ENCODE measurements around the gene C1orf232.

C1orf232 gene

GRCh38 chr1:26169198-26169554 is 413 bp upstream of the C1orf232 start:
- DNase-seq (ENCODE audit: insufficient read length, low spot score) (no peak), FAIRE-seq (no peak)
- no peak for TF ChIP-seq POLR2A (IDR thresholded peaks at IDR 0.05; ENCODE audit: low read depth, low read length)
- no peak for TF ChIP-seq PAX5 (IDR thresholded peaks at IDR 0.05; ENCODE audit: insufficient read depth, low read length, severe bottlenecking)
- no peak for TF ChIP-seq SPI1 (IDR thresholded peaks at IDR 0.05; ENCODE audit: low read depth, low read length)
- no peak for TF ChIP-seq POLR2AphosphoS5 (IDR thresholded peaks at IDR 0.05; ENCODE audit: low read depth, low read length)
- TF ChIP-seq TAF1 (IDR thresholded peaks at IDR 0.05; ENCODE audit: low read depth, low read length): no peak
- TF ChIP-seq POU2F2 (IDR thresholded peaks at IDR 0.05; ENCODE audit: low read depth, low read length): no peak

DNA sequence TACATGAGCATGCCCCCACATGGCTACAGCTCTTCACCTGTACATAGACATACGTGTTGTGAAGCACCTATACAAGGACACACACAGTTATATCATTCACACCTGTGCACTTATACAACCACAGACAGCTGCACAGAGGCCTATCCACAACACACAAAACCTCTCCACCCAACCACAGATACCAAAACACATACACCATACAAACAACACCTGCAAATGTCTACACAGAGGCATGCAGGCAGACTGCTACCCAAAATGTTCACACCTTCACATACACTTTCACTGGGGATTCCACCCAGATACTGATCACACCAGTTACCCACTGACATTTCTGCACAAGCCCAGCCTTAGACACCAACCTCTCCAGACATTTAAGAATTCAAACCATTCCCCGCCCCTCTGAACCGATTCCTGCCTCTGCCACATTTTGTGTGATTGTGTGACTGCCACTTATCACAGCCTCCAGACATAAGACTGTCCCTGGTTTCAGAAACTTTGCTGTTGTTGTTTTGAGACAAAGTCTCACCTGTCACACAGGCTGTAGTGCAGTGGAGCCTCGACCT is 2.0 kb downstream of the C1orf232 start:
- no peak for TF ChIP-seq POU2F2 (IDR thresholded peaks at IDR 0.05; ENCODE audit: low read depth, low read length)
- no peak for TF ChIP-seq SPI1 (IDR thresholded peaks at IDR 0.05; ENCODE audit: low read depth, low read length)
- no peak for TF ChIP-seq TAF1 (IDR thresholded peaks at IDR 0.05; ENCODE audit: low read depth, low read length)
- TF ChIP-seq POLR2AphosphoS5 (IDR thresholded peaks at IDR 0.05; ENCODE audit: low read depth, low read length): no peak
- no peak for TF ChIP-seq PAX5 (IDR thresholded peaks at IDR 0.05; ENCODE audit: insufficient read depth, low read length, severe bottlenecking)
- no peak for TF ChIP-seq POLR2A (IDR thresholded peaks at IDR 0.05; ENCODE audit: low read depth, low read length)
- FAIRE-seq (peak; percentile 20), DNase-seq (ENCODE audit: insufficient read length, low spot score) (no peak)

GRCh38 chr1:26164861-26165842 is 3.6 kb downstream of the C1orf232 start:
- FAIRE-seq (no peak), DNase-seq (ENCODE audit: insufficient read length, low spot score) (no peak)
- TF ChIP-seq POU2F2 (IDR thresholded peaks at IDR 0.05; ENCODE audit: low read depth, low read length) (no peak), TAF1 (IDR thresholded peaks at IDR 0.05; ENCODE audit: low read depth, low read length) (no peak), SPI1 (IDR thresholded peaks at IDR 0.05; ENCODE audit: low read depth, low read length) (no peak), PAX5 (IDR thresholded peaks at IDR 0.05; ENCODE audit: insufficient read depth, low read length, severe bottlenecking) (no peak), POLR2A (IDR thresholded peaks at IDR 0.05; ENCODE audit: low read depth, low read length) (no peak), POLR2AphosphoS5 (IDR thresholded peaks at IDR 0.05; ENCODE audit: low read depth, low read length) (no peak)

GRCh38 chr1:26164036-26164860 is 4.5 kb downstream of the C1orf232 start:
- peak; percentile 9 for FAIRE-seq
- no peak for TF ChIP-seq TAF1 (IDR thresholded peaks at IDR 0.05; ENCODE audit: low read depth, low read length)
- no peak for TF ChIP-seq POU2F2 (IDR thresholded peaks at IDR 0.05; ENCODE audit: low read depth, low read length)
- no peak for TF ChIP-seq PAX5 (IDR thresholded peaks at IDR 0.05; ENCODE audit: insufficient read depth, low read length, severe bottlenecking)
- no peak for TF ChIP-seq POLR2AphosphoS5 (IDR thresholded peaks at IDR 0.05; ENCODE audit: low read depth, low read length)
- no peak for TF ChIP-seq SPI1 (IDR thresholded peaks at IDR 0.05; ENCODE audit: low read depth, low read length)
- DNase-seq (ENCODE audit: insufficient read length, low spot score): peak; percentile 71

DNA sequence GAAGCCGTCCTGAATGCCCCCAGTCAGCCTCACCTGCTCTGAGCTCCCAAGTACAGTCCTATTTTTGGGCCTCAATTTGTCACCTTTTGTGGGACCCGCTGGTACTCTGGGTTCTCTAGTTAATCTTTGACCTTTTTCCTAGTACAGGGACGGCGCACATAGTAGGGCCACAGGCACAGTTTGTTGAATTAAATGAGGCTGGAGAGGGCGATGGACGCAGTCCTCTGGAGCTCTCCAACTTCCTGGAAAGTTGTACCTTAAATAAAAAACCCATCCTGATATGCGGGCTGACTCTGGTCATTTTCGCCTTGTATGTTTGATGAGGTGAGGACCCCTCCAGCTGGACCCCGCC is 5.1 kb downstream of the C1orf232 start:
- TF ChIP-seq POLR2AphosphoS5 (IDR thresholded peaks at IDR 0.05; ENCODE audit: low read depth, low read length) (no peak), POLR2A (IDR thresholded peaks at IDR 0.05; ENCODE audit: low read depth, low read length) (no peak), TAF1 (IDR thresholded peaks at IDR 0.05; ENCODE audit: low read depth, low read length) (no peak), SPI1 (IDR thresholded peaks at IDR 0.05; ENCODE audit: low read depth, low read length) (no peak), POU2F2 (IDR thresholded peaks at IDR 0.05; ENCODE audit: low read depth, low read length) (no peak), PAX5 (IDR thresholded peaks at IDR 0.05; ENCODE audit: insufficient read depth, low read length, severe bottlenecking) (no peak)
- FAIRE-seq (no peak), DNase-seq (ENCODE audit: insufficient read length, low spot score) (no peak)

DNA sequence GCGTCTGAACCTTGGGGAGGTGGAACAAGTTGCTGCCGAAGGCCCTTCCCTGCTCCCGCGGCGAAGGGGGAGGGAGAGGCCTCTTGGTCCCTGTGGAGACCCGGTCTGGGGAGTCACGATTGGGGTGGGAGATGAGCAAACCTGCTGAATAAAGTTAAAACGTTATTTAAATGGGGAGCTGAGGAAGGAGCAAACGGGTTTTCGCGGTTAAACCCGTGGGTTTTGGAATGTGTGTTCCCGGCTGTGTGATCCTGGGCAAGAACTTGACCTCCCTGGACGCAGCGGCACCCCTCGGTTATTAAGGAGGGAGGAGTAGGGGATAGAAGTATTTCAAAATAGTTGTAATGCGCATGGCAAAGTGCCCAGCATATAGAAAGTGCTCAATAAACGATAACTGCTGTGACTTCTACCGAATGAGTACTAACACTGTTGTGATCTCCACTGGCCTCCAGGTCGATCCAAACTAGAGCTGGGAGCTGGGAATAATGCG is 6.5 kb downstream of the C1orf232 start:
- TF ChIP-seq POLR2A (IDR thresholded peaks at IDR 0.05; ENCODE audit: low read depth, low read length): no peak
- TF ChIP-seq SPI1 (IDR thresholded peaks at IDR 0.05; ENCODE audit: low read depth, low read length): no peak
- TF ChIP-seq PAX5 (IDR thresholded peaks at IDR 0.05; ENCODE audit: insufficient read depth, low read length, severe bottlenecking): no peak
- TF ChIP-seq POU2F2 (IDR thresholded peaks at IDR 0.05; ENCODE audit: low read depth, low read length): no peak
- no peak for TF ChIP-seq POLR2AphosphoS5 (IDR thresholded peaks at IDR 0.05; ENCODE audit: low read depth, low read length)
- TF ChIP-seq TAF1 (IDR thresholded peaks at IDR 0.05; ENCODE audit: low read depth, low read length): no peak

DNA sequence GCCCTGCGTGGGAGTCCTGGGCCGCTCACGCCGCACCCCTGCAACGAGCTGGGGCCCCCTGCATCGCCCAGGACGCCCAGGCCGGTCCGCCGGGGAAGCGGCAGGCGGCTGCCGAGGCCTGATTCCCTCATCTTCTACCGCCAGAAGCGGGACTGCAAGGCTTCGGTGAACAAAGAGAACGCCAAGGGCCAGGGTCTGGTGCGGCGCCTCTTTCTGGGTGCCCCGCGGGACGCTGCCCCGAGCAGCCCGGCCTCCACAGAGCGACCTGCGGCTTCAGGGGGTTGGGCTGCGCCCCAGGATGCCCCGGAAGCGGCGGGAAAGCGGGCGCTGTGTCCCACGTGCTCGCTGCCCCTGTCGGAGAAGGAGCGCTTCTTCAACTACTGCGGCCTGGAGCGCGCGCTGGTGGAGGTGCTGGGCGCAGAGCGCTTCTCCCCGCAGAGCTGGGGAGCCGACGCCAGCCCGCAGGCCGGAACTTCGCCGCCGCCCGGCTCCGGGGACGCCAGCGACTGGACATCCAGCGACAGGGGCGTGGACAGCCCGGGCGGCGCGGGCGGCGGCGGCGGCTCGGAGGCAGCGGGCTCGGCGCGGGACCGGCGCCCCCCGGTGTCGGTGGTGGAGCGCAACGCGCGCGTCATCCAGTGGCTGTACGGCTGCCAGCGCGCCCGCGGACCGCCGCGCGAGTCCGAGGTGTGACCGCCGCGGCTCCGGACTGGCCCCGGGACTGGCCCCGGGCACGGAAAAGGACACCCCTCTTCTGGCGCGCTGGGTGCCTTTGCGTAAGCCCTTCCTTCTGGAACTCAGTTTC is 7.1 kb downstream of the C1orf232 start:
- FAIRE-seq (no peak), DNase-seq (ENCODE audit: insufficient read length, low spot score) (peak; percentile 63)
- TF ChIP-seq PAX5 (IDR thresholded peaks at IDR 0.05; ENCODE audit: insufficient read depth, low read length, severe bottlenecking) (no peak), POU2F2 (IDR thresholded peaks at IDR 0.05; ENCODE audit: low read depth, low read length) (no peak), POLR2A (IDR thresholded peaks at IDR 0.05; ENCODE audit: low read depth, low read length) (no peak), TAF1 (IDR thresholded peaks at IDR 0.05; ENCODE audit: low read depth, low read length) (no peak)

More for the DNA sequence above, 6.5 kb downstream of the C1orf232 start:
- DNase-seq (ENCODE audit: insufficient read length, low spot score) (no peak), FAIRE-seq (no peak)

All from GM12891 (cell line).